GM19193 (cell line): ENCODE measurements around the gene ATOX1.

Experiments
- POLR2A ChIP-seq: IDR thresholded peaks from 4 replicates; pipeline ENCODE4 v1.6.1; 2011; ENCODE audit not compliant: insufficient read depth, insufficient read length; ENCODE audit errors: extremely low read depth

The ATOX1 gene

GRCh38 chr5:151772846-151773561, 14.6 kb upstream of the ATOX1 start:
- no peak for TF ChIP-seq POLR2A

GRCh38 chr5:151772029-151772845, 13.8 kb upstream of the ATOX1 start:
- TF ChIP-seq POLR2A, result no peak

GRCh38 chr5:151771259-151772028, 13.0 kb upstream of the ATOX1 start, which contains the start of gene G3BP1:
Gene G3BP1, plus strand, starts transcription at chr5:151771954. Its CDS starts 14,667 bp downstream, at chr5:151786621.
- TF ChIP-seq POLR2A, result peak; percentile 99

GRCh38 chr5:151770383-151771258, 12.2 kb upstream of the ATOX1 start:
- TF ChIP-seq POLR2A, result peak; percentile 88

- TF ChIP-seq POLR2A, result no peak
Measured at GRCh38 chr5:151766975-151767374, 8.5 kb upstream of the ATOX1 start.

- no peak for TF ChIP-seq POLR2A
Measured at GRCh38 chr5:151764801-151765200, 6.4 kb upstream of the ATOX1 start.

- no peak for TF ChIP-seq POLR2A
Measured at GRCh38 chr5:151758141-151758429, 346 bp downstream of the ATOX1 start.

- peak; percentile 17 for TF ChIP-seq POLR2A
Measured at GRCh38 chr5:151757233-151758140, 944 bp downstream of the ATOX1 start.

GRCh38 chr5:151755383-151755782, 3.0 kb downstream of the ATOX1 start:
- TF ChIP-seq POLR2A, result no peak

GRCh38 chr5:151751593-151751992, 6.8 kb downstream of the ATOX1 start:
- no peak for TF ChIP-seq POLR2A

- no peak for TF ChIP-seq POLR2A
Measured at GRCh38 chr5:151751091-151751490, 7.3 kb downstream of the ATOX1 start.

- TF ChIP-seq POLR2A, result no peak
Measured at GRCh38 chr5:151750121-151750520, 8.3 kb downstream of the ATOX1 start.

GRCh38 chr5:151745071-151745705, 13.2 kb downstream of the ATOX1 start:
- TF ChIP-seq POLR2A, result no peak
